ENCODE data around the gene GAP43. TPM values are rescaled to one million over a fixed set of nuclear protein-coding genes. Genes with fewer than 3 reads are reported as not detected.

Gene GAP43
- total and polyA plus RNA-seq, 2 of the 13 experiments (the other 11 are each of a cell fraction or from before 2014, with no cell fraction given): not detected

DNA sequence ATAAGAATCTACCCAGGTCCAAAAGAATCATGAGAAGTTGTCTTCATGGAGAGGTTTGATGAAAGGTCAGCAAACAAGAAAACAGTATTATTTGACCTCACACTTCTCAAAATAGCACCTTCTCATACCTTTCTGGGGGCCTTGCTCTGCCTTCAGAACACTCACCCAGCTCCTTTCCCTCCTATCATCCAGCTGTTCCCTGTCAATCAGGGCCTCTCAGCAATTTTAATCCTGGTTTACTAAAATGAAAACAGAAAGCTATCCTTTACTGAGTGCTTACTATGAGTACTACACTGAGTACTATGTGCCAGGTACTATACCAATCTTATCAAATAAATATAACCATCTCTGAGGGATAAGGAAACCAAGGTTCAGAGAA is 138.6 kb downstream of the GAP43 start:
- Histone ChIP-seq H3K4me1 (ENCODE audit: insufficient read depth, low read length) (peaks cover 11% of the 10 kb centered on the region), H4K20me1 (ENCODE audit: insufficient read depth, low read length) (no peaks in the 10 kb centered on the region), H3K9ac (ENCODE audit: insufficient read depth, low read depth, low read length) (no peak overlapping the region), H3K79me2 (ENCODE audit: insufficient read depth, low read length) (no peaks in the 10 kb centered on the region), H3K4me2 (ENCODE audit: low read depth, low read length) (no peak overlapping the region), H2AFZ (ENCODE audit: low read length) (no peak overlapping the region), H3K4me3 (replicated peaks in 1 of 3; ENCODE audit: insufficient read depth in 1 of 3, low read depth in 2 of 3, low read length in 3 of 3) (no peak overlapping the region), H3K36me3 (replicated peaks in 1 of 2; ENCODE audit: control insufficient read depth in 1 of 2, insufficient read depth in 2 of 2, low read length in 2 of 2) (no peaks in the 10 kb centered on the region), H3K27ac (ENCODE audit: extremely low read length, insufficient read depth, low read length) (no peak overlapping the region), H3K9me3 (ENCODE audit: low read length) (no peaks in the 10 kb centered on the region), H3K27me3 (ENCODE audit: control insufficient read depth in 1 of 2, insufficient read depth in 2 of 2, low read length in 2 of 2) (no peaks in the 10 kb centered on the region)
- ATAC-seq: no peak
- in situ Hi-C loops (cut with HindIII; ENCODE audit: extremely low pct_ligation_motif_present, low pct_unique_long_range_greater_than_20kb) (no loop called here), intact Hi-C loops (cut with micrococcal nuclease; ENCODE audit: unreplicated experiment) (no loop called here)
- no peak for DNase-seq (ENCODE audit: low spot score)
- ChIA-PET POLR2A (no interaction called here), CTCF (ENCODE audit: low intra/inter-chr PET ratio, low total read pairs) (no interaction called here)
- no peak for FAIRE-seq
- BruUV-seq (replicated peaks): no TSS peak
- TF ChIP-seq HOXA3 (CRISPR knock-in tag; IDR thresholded peaks at IDR 0.05): no peak
- TF ChIP-seq ATF7-NPFF (CRISPR knock-in tag; IDR thresholded peaks at IDR 0.05; ENCODE audit: low read depth): no peak
- TF ChIP-seq, protein P1, sequence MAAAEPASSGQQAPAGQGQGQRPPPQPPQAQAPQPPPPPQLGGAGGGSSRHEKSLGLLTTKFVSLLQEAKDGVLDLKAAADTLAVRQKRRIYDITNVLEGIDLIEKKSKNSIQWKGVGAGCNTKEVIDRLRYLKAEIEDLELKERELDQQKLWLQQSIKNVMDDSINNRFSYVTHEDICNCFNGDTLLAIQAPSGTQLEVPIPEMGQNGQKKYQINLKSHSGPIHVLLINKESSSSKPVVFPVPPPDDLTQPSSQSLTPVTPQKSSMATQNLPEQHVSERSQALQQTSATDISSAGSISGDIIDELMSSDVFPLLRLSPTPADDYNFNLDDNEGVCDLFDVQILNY (CRISPR knock-in tag; conservative IDR thresholded peaks at IDR 0.05): no peak
- TF ChIP-seq ASH2L (IDR thresholded peaks at IDR 0.05; ENCODE audit: insufficient read length, low read depth, low read length): no peak
- no peak for TF ChIP-seq ZNF468 (CRISPR knock-in tag; IDR thresholded peaks at IDR 0.05)
- TF ChIP-seq REXO4 (CRISPR knock-in tag; IDR thresholded peaks at IDR 0.05; ENCODE audit: borderline replicate concordance): no peak
- TF ChIP-seq, protein P2, sequence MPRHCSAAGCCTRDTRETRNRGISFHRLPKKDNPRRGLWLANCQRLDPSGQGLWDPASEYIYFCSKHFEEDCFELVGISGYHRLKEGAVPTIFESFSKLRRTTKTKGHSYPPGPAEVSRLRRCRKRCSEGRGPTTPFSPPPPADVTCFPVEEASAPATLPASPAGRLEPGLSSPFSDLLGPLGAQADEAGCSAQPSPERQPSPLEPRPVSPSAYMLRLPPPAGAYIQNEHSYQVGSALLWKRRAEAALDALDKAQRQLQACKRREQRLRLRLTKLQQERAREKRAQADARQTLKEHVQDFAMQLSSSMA (CRISPR knock-in tag; IDR thresholded peaks at IDR 0.05): no peak
- TF ChIP-seq TGIF2 (CRISPR knock-in tag; IDR thresholded peaks at IDR 0.05): no peak
- TF ChIP-seq, protein P3, sequence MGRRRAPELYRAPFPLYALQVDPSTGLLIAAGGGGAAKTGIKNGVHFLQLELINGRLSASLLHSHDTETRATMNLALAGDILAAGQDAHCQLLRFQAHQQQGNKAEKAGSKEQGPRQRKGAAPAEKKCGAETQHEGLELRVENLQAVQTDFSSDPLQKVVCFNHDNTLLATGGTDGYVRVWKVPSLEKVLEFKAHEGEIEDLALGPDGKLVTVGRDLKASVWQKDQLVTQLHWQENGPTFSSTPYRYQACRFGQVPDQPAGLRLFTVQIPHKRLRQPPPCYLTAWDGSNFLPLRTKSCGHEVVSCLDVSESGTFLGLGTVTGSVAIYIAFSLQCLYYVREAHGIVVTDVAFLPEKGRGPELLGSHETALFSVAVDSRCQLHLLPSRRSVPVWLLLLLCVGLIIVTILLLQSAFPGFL (CRISPR knock-in tag; IDR thresholded peaks at IDR 0.05): no peak
- no peak for TF ChIP-seq ZBTB21 (CRISPR knock-in tag; IDR thresholded peaks at IDR 0.05)
- no peak for TF ChIP-seq SMAD3 (CRISPR knock-in tag; IDR thresholded peaks at IDR 0.05)
- no peak for TF ChIP-seq ZKSCAN5 (CRISPR knock-in tag; IDR thresholded peaks at IDR 0.05)
- TF ChIP-seq MAZ (IDR thresholded peaks at IDR 0.05; ENCODE audit: borderline replicate concordance, low read depth, low read length): no peak
- no peak for TF ChIP-seq MAZ (CRISPR knock-in tag; IDR thresholded peaks at IDR 0.05; ENCODE audit: low read depth)
- no peak for TF ChIP-seq ZNF614 (CRISPR knock-in tag; IDR thresholded peaks at IDR 0.05; ENCODE audit: borderline replicate concordance)
- no peak for TF ChIP-seq SALL2 (CRISPR knock-in tag; IDR thresholded peaks at IDR 0.05)
- no peak for TF ChIP-seq KDM6A (CRISPR knock-in tag; IDR thresholded peaks at IDR 0.05; ENCODE audit: low read depth)
- no peak for TF ChIP-seq SIN3A (IDR thresholded peaks at IDR 0.05; ENCODE audit: borderline replicate concordance, low read depth, low read length)
- no peak for TF ChIP-seq ZBTB7A (CRISPR knock-in tag; IDR thresholded peaks at IDR 0.05)
- TF ChIP-seq, protein P4, sequence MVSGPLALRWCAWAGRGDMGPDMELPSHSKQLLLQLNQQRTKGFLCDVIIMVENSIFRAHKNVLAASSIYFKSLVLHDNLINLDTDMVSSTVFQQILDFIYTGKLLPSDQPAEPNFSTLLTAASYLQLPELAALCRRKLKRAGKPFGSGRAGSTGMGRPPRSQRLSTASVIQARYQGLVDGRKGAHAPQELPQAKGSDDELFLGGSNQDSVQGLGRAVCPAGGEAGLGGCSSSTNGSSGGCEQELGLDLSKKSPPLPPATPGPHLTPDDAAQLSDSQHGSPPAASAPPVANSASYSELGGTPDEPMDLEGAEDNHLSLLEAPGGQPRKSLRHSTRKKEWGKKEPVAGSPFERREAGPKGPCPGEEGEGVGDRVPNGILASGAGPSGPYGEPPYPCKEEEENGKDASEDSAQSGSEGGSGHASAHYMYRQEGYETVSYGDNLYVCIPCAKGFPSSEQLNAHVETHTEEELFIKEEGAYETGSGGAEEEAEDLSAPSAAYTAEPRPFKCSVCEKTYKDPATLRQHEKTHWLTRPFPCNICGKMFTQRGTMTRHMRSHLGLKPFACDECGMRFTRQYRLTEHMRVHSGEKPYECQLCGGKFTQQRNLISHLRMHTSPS (CRISPR knock-in tag; IDR thresholded peaks at IDR 0.05; ENCODE audit: low read depth): no peak
